Activated effector memory CD4-positive, alpha-beta T cell treated with anti-CD3 and anti-CD28 coated beads, Interleukin-2, amount 50 U/mL, for 16 hours (primary cell): ENCODE measurements around the gene NRL.

ENCODE experiments used
- DNase-seq: peaks from one replicate; pipeline ENCODE4 v3.0.0-alpha.2; 2020

Gene NRL

GRCh38 chr14:24114532-24115421 lies at the start of gene NRL, which contains the start of gene DCAF11:
NRL (minus strand) TSS chr14:24114949; CDS start chr14:24082848, 32,101 bp downstream.
DCAF11 (plus strand) TSS chr14:24114777; CDS start chr14:24115595, 818 bp downstream.
- peak; percentile 99 for DNase-seq

GRCh38 chr14:24162093-24162492 lies 47.3 kb upstream of the NRL start:
- DNase-seq: peak; percentile 72

GRCh38 chr14:24160850-24161804 lies 46.4 kb upstream of the NRL start, which contains the start of gene IRF9:
IRF9 (plus strand) TSS chr14:24161265; CDS start chr14:24162145, 880 bp downstream.
- peak; percentile 99 for DNase-seq

GRCh38 chr14:24160499-24160849 lies 45.7 kb upstream of the NRL start:
- no peak for DNase-seq

- DNase-seq: no peak
Measured at GRCh38 chr14:24159777-24160498, 45.2 kb upstream of the NRL start.

- DNase-seq: no peak
Measured at GRCh38 chr14:24157331-24157730, 42.6 kb upstream of the NRL start.

- DNase-seq: no peak
Measured at GRCh38 chr14:24156840-24157239, 42.1 kb upstream of the NRL start.

- DNase-seq: no peak
Measured at GRCh38 chr14:24155100-24155499, 40.4 kb upstream of the NRL start.

- no peak for DNase-seq
Measured at GRCh38 chr14:24151404-24152080, 36.8 kb upstream of the NRL start.

GRCh38 chr14:24150993-24151392 lies 36.2 kb upstream of the NRL start:
- no peak for DNase-seq

- no peak for DNase-seq
Measured at GRCh38 chr14:24150567-24150966, 35.8 kb upstream of the NRL start.

GRCh38 chr14:24150061-24150460 lies 35.3 kb upstream of the NRL start:
- no peak for DNase-seq

- no peak for DNase-seq
Measured at GRCh38 chr14:24149302-24149969, 34.7 kb upstream of the NRL start.

GRCh38 chr14:24147761-24148428 lies 33.1 kb upstream of the NRL start:
- DNase-seq: no peak

GRCh38 chr14:24146978-24147760 lies 32.4 kb upstream of the NRL start, which contains the start of gene RNF31:
RNF31 (plus strand) TSS chr14:24147498; CDS start chr14:24147699, 201 bp downstream.
- DNase-seq: peak; percentile 99

GRCh38 chr14:24146453-24146977 lies 31.8 kb upstream of the NRL start, which contains the start of gene PSME2:
PSME2 (minus strand) TSS chr14:24146610; CDS start chr14:24146581, 29 bp downstream.
- DNase-seq: peak; percentile 94

- DNase-seq: no peak
Measured at GRCh38 chr14:24145690-24146452, 31.1 kb upstream of the NRL start.

GRCh38 chr14:24145219-24145618 lies 30.5 kb upstream of the NRL start:
- DNase-seq: no peak

GRCh38 chr14:24144451-24144850 lies 29.7 kb upstream of the NRL start:
- no peak for DNase-seq
